HPDE6-E6E7 (cell line): ENCODE data around the gene NOXRED1.
A peak's percentile ranks its signal among the peaks of the same experiment; 100 is the strongest.
"Not testable (repeated sequence)": the region's sequence is repeated elsewhere in the genome, so short reads cannot be mapped to it uniquely, and the experiment has no call there.

Source experiments
- DNase-seq: peaks from one replicate; pipeline ENCODE4 v3.0.0; 2011; ENCODE audit warnings: missing footprints; ENCODE audit errors: extremely low spot score

The NOXRED1 gene

DNA sequence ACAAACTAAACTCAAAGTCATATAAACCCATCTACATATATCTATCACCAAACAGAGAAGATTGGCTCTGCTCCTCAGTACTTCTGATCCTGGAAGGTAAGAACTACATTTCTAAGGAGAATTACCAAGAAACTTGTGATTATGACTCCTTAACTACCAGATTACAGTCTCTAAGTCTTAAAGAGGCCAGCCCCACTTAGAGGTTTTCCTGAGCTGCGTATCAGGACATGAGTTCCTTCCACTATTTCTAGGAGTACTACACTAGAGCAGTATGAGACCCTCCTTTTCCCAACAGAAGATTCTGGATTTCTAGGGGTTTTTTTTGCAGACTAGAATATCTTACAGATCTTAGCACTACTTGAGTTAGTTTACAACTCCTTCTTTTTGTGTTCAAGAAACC, at the start of gene NOXRED1:
Gene NOXRED1, minus strand, starts transcription at position 101 of the 400 bp plus-strand sequence. CDS start 634 bp downstream, outside the sequence.
- no peak for DNase-seq

GRCh38 chr14:77470224-77470870, 47.0 kb upstream of the NOXRED1 start:
- DNase-seq, result no peak

GRCh38 chr14:77469539-77469938, 46.2 kb upstream of the NOXRED1 start:
- DNase-seq, result no peak

GRCh38 chr14:77469067-77469505, 45.8 kb upstream of the NOXRED1 start:
- DNase-seq, result no peak

DNA sequence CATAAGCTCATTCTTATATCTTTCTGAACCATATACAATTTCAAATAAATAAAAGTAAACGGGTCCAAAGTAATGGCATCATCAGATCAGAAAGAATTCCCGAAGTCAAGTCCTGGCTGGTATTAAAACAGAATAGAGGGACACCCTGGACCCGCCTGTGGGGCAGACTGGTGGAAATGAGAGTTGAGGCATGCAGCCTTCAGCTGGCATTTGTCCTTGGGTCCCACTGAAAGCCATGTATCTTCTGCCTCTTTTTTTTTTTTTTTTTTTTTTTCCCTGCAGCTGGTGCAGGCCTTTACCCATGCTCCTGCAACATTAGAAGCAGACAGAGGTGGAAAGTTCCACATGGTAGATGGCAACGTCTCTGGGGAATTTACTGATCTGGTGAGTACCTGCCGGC, 44.5 kb upstream of the NOXRED1 start:
- no peak for DNase-seq

DNA sequence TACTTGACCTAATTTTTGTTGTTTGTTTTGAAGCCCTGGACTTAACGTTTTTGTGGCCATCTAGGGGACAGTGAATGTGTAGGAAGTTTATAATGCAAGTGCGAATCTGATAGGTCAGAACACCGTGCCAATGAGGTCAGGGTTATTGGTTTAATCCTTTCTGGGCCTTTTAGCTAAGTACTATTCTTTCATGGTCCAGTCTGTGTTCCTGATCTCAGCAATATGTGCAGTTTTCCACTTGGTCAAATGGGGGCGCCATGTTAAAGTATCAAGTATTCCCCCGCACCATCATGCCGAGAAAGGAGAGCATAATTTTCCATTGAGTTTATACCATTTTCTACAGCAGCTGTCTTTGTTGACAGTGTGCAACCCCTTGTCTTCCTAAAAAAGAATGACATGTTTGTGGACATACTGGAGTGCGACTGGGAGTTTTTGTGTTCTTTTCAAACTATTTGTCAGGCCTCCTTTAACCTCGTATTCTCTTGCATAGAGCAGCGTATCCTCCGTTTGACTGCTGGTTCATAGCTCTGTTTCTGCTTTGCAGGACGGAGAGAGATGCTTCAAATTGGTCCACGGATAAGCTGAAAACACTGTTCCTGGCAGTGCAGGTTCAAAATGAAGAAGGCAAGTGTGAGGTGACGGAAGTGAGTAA, 35.9 kb upstream of the NOXRED1 start:
- DNase-seq, result no peak

GRCh38 chr14:77458249-77458950, 35.1 kb upstream of the NOXRED1 start:
- peak; percentile 34 for DNase-seq

DNA sequence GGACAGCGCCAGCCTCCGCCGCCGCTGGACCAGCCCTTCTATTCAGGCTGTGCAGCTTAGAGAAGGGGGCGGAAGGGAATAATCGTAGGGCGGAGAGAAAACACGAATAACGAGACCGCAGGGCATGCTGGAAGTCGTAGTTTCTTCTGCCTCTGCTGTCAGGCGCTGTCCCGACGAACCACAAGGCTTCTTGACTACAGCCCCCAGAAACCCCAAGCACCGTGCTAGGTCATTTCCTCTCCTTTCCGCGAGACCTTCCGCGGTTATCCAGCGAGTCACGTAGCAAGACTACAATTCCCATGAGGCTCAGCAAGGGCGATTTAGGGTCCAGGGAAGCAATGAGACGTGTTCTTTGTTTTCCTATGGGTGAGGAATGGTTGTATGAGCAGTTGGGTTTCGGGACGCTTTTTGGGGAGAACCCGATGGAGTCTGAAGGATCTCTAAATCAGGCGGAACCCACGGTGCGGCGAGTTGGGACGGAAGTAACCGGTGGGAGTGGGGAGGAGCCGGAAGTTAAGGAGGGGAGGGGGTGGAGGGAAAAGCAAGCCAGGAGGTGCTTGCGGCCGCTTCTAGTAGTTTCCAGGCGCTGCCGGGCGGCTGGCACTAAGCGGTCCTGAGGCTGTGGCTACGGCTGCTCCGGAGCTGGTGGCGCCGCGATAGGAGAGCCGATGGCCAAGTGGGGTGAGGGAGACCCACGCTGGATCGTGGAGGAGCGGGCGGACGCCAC, 34.4 kb upstream of the NOXRED1 start, which contains the start of the genes AHSA1 and VIPAS39:
Gene AHSA1, plus strand, starts transcription at position 572 of the 727 bp plus-strand sequence. Its CDS starts 97 bp downstream, at position 669.
Gene VIPAS39, minus strand, starts transcription at position 80 of the 727 bp plus-strand sequence. CDS start 3,499 bp downstream, outside the sequence.
- DNase-seq, result peak; percentile 97

GRCh38 chr14:77457115-77457521, 33.8 kb upstream of the NOXRED1 start:
- DNase-seq, result peak; percentile 21

GRCh38 chr14:77455966-77456640, 32.8 kb upstream of the NOXRED1 start:
- no peak for DNase-seq

DNA sequence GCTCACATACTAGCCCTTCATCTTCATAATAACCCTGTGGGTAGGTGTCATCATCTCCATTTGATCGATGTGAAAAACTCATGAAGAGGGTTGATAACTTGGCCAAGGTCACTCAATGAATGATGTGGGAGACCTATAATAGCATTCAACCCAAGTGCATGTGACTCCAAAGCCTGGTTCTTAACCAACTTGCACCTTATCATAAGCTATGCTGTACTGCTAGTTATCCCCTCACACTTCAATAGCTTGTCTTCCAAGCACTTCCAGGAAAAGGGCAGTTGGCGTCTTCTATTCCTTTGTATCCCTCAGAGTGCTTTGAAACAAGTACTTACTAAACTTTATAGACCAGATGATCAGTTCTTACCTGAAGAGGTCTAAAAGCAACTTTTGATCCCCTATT, 18.9 kb upstream of the NOXRED1 start:
- no peak for DNase-seq

GRCh38 chr14:77439861-77440260, 16.5 kb upstream of the NOXRED1 start:
- DNase-seq, result no peak

- no peak for DNase-seq
These were observed 15.3 kb upstream of the NOXRED1 start for GRCh38 chr14:77438596-77438995.

- DNase-seq, result no peak
These were observed 12.7 kb upstream of the NOXRED1 start for GRCh38 chr14:77436042-77436441.

GRCh38 chr14:77426396-77426795, 3.1 kb upstream of the NOXRED1 start:
- no peak for DNase-seq

- DNase-seq, result no peak
These were observed 1.5 kb upstream of the NOXRED1 start for GRCh38 chr14:77424862-77425261.

- DNase-seq, result no peak
These were observed 2.1 kb downstream of the NOXRED1 start for GRCh38 chr14:77421201-77421600.

- no peak for DNase-seq
These were observed 6.5 kb downstream of the NOXRED1 start for GRCh38 chr14:77416836-77417235.

GRCh38 chr14:77416098-77416497, 7.2 kb downstream of the NOXRED1 start:
- not testable (repeated sequence) for DNase-seq

- not testable (repeated sequence) for DNase-seq
These were observed 7.8 kb downstream of the NOXRED1 start for GRCh38 chr14:77415403-77416030.

GRCh38 chr14:77409131-77409533, 14.2 kb downstream of the NOXRED1 start:
- no peak for DNase-seq
